ENCODE measurements around the gene ARMH2.
"Not testable (repeated sequence)": the region's sequence is repeated elsewhere in the genome, so short reads cannot be mapped to it uniquely, and the experiment has no call there.

ARMH2 gene

GRCh38 chr6:24765968-24766367, 32.7 kb downstream of the ARMH2 start:
- DNase-seq (ENCODE audit: extremely low read depth in 1 of 2, low read depth in 1 of 2), result not testable (repeated sequence)

DNA sequence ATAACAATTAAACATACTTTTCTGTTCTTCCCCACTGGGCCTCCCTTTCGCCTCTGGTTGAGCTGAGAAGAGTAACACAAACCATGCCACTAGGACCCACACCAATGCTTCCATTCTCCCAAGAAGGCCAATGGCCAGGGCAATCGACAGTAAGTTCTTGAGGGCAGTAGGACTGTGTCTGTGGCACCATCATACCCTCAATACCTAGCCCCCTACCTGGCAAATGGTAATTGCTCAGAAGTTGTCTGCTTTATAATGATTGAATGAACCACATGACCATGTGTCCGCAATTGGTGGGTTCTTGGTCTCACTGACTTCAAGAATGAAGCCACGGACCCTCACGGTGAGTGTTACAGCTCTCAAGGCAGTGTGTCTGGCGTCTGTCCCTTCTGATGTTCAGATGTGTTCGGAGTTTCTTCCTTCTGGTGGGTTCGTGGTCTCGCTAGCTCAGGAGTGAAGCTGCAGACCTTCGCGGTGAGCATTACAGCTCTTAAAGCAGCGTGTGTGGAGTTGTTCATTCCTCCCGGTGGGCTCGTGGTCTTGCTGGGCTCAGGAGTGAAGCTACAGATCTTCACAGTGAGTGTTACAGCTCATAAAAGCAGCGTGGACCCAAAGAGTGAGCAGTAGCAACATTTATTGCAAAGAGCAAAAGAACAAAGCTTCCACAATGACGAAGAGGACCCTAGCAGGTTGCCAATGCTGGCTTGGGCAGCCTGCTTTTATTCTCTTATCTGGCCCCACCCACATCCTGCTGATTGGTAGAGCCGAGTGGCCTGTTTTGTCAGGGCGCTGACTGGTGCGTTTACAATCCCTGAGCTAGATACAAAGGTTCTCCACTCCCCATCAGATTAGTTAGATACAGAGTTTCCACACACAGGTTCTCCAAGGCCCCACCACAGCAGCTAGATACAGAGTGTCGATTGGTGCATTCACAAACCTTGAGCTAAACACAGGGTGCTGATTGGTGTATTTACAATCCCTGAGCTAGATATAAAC, 33.6 kb downstream of the ARMH2 start:
- DNase-seq (ENCODE audit: extremely low read depth in 1 of 2, low read depth in 1 of 2), result not testable (repeated sequence)

DNA sequence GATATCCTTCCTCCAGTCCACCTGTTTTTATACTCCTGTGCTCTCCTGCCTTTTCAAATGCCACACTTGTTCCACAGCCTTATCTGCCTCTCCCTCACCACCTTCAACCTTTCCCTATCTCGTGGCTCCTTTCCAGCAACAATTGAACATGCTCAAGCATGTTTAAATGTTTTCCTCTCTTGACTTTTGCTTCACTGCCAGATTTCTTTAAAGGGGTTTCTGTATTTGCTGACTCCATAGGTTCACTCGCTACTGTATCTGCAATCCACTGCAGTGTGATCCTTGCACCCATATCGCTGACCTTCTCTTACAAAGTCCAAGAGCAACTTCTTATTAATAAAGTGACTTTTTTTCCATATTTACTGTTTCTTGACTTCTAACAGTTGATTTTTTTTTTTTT, 35.1 kb downstream of the ARMH2 start:
- no peak for DNase-seq (ENCODE audit: extremely low read depth in 1 of 2, low read depth in 1 of 2)

DNA sequence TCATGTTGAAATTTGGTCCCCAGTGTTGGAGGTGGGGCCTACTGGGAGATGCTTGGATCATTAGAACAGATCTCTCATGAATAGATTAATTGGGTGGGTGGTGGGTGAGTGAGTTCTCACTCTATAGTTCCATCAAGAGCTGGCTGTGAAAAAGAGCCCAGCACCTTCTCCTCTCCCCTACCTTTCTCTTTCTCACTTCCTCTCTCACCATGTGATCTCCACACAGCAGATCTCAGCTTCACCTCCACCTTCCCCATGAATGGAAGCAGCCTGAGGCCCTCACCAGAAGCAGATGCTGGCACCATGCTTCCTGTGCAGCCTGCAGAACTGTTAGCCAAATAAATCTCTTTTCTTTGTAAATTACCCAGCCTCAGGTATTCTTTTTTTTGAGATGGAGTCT, 36.9 kb downstream of the ARMH2 start:
- no peak for DNase-seq (ENCODE audit: extremely low read depth in 1 of 2, low read depth in 1 of 2)

GRCh38 chr6:24761193-24761835, 37.4 kb downstream of the ARMH2 start:
- no peak for DNase-seq (ENCODE audit: extremely low read depth in 1 of 2, low read depth in 1 of 2)

GRCh38 chr6:24760210-24760609, 38.5 kb downstream of the ARMH2 start:
- DNase-seq (ENCODE audit: extremely low read depth in 1 of 2, low read depth in 1 of 2), result no peak

DNA sequence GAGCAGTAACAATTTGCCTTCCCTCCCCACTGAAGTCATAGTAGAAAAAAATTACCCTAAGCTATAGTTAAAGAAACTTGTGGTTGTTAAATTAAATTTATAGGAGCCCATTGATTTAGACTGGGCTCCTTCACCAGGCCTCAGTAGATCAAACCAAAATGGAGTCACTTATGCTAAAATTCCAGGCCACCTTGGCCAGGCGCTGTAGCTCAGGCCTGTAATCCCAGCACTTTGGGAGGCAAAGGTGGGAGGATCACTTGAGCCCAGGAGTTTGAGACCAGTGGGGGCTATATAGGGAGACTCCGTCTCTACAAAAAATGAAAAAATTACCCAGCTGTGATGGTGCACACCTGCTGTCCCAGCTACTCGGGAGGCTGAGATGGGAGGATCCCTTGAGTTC, 39.0 kb downstream of the ARMH2 start:
- no peak for DNase-seq (ENCODE audit: extremely low read depth in 1 of 2, low read depth in 1 of 2)

GRCh38 chr6:24757611-24758010, 41.1 kb downstream of the ARMH2 start:
- DNase-seq (ENCODE audit: extremely low read depth in 1 of 2, low read depth in 1 of 2), result no peak

GRCh38 chr6:24755279-24755678, 43.4 kb downstream of the ARMH2 start:
- DNase-seq (ENCODE audit: extremely low read depth in 1 of 2, low read depth in 1 of 2), result no peak

DNA sequence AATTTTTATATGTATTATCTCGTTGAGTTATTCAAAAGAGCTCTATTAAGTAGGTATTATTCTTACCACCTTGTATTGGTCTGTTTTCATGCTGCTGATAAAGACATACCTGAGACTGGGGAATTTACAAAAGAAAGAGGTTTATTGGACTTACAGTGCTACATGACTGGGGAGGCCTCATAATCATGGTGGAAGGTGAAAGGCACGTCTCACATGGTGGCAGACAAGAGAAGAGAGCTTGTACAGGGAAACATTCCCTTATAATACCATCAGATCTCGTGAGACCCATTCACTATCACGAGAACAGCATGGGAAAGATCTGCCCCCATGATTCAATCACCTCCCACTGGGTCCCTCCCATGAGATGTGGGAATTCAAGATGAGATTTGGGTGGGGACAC, 44.3 kb downstream of the ARMH2 start:
- DNase-seq (ENCODE audit: extremely low read depth in 1 of 2, low read depth in 1 of 2), result not testable (repeated sequence)

DNA sequence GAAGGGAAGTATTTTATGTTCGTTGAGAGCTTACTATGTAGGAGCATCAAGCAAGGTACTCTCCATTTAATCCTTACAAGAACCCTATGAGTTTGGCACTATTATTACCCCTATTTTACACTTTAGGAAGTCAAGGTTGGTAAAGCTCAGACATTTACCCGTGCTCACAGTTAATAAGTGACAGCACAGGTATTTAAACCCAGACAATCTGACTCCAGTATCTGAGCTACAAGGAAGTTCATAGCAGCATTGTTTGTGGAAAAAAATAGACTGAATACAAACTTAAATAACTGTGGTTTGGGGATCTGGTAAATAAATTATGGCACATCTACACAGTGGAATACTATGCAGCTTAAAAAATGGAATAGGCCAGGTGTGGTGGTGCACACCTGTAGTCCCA, 45.2 kb downstream of the ARMH2 start:
- DNase-seq (ENCODE audit: extremely low read depth in 1 of 2, low read depth in 1 of 2), result no peak

- DNase-seq (ENCODE audit: extremely low read depth in 1 of 2, low read depth in 1 of 2), result no peak
These were observed 45.7 kb downstream of the ARMH2 start for GRCh38 chr6:24752917-24753492.

GRCh38 chr6:24752503-24752902, 46.2 kb downstream of the ARMH2 start:
- DNase-seq (ENCODE audit: extremely low read depth in 1 of 2, low read depth in 1 of 2), result no peak

DNA sequence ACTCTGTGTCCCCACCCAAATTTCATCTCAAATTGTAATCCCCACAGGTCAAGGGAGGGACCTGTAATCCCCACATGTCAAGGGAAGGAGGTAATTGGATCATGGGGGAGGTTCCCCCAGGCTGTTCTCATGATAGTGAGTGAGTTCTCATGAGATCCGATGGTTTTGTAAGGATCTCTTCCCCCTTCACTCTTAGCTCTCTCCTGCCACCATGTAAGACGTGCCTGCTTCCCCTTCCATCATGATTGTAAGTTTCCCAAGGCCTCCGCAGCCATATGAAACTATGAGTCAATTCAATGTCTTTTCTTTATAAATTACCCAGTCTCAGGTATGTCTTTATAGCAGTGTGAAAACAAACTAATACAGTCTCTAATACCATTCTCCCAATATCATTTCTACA, 47.8 kb downstream of the ARMH2 start:
- not testable (repeated sequence) for DNase-seq (ENCODE audit: extremely low read depth in 1 of 2, low read depth in 1 of 2)

- DNase-seq (ENCODE audit: extremely low read depth in 1 of 2, low read depth in 1 of 2), result no peak
These were observed 49.4 kb downstream of the ARMH2 start for GRCh38 chr6:24749297-24749696.
